Measurements from ENCODE around the gene BHLHE40. TPM values are rescaled to one million over a fixed set of nuclear protein-coding genes. Genes with fewer than 3 reads are reported as not detected.

Gene BHLHE40
- total and polyA plus RNA-seq, 2 of the 13 experiments (the other 11 are each of a cell fraction or from before 2014, with no cell fraction given) = 1.8 to 51.0 TPM

DNA sequence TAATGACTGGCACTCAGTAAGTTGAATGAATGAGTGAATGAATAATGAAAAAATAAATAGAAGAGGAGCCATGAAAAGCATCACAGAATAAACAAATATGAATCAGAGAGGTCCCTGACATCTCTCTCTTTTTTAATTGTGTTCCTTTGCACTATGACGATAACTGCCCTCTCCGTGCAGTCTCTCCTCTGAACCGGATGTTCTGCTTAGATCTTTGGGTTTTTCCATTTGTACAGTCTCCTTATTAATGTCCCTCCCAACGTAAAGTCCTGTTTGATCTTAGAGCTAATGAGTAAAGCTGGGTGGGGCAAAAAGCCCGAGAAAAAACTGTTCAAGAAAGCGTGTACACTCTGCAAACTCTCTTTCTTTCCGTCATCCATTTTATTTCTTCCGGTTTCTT is 28.3 kb upstream of the BHLHE40 start:
- ATAC-seq (peak; percentile 56), DNase-seq (ENCODE audit: low spot score) (peak; percentile 33), FAIRE-seq (no peak)
- WGBS (ENCODE audit: low lambda C conversion rate) = 2% methylated on average over 8 of the region's 8 CpGs
- no peaks in the 10 kb centered on the region for H3K9me3 ChIP-seq (ENCODE audit: low read length)
- H3K9ac ChIP-seq (ENCODE audit: insufficient read depth, low read depth, low read length) = no peak overlapping the region
- no peaks in the 10 kb centered on the region for H4K20me1 ChIP-seq (ENCODE audit: insufficient read depth, low read length)
- POLR2A ChIA-PET = no interaction called here
- H3K4me1 ChIP-seq (ENCODE audit: insufficient read depth, low read length) = peaks cover 48% of the 10 kb centered on the region
- CTCF ChIA-PET (ENCODE audit: low intra/inter-chr PET ratio, low total read pairs) = no interaction called here
- peak overlapping the region; percentile 42 for H2AFZ ChIP-seq (ENCODE audit: low read length)
- BruUV-seq (replicated peaks) = no TSS peak
- no peak overlapping the region for H3K27ac ChIP-seq (ENCODE audit: extremely low read length, insufficient read depth, low read length)
- intact Hi-C loops (cut with micrococcal nuclease; ENCODE audit: unreplicated experiment) = no loop called here
- H3K36me3 ChIP-seq (replicated peaks in 1 of 2; ENCODE audit: control insufficient read depth in 1 of 2, insufficient read depth in 2 of 2, low read length in 2 of 2) = no peaks in the 10 kb centered on the region
- no peaks in the 10 kb centered on the region for H3K79me2 ChIP-seq (ENCODE audit: insufficient read depth, low read length)
- H3K4me3 ChIP-seq (replicated peaks in 1 of 3; ENCODE audit: insufficient read depth in 1 of 3, low read depth in 2 of 3, low read length in 3 of 3) = peak overlapping the region in 2 of 3 experiments; percentile 16 to 36; a peak in 2 of 6 replicates
- in situ Hi-C loops (cut with HindIII; ENCODE audit: extremely low pct_ligation_motif_present, low pct_unique_long_range_greater_than_20kb) = no loop called here
- peak overlapping the region; percentile 59 for H3K4me2 ChIP-seq (ENCODE audit: low read depth, low read length)
- H3K27me3 ChIP-seq (ENCODE audit: control insufficient read depth in 1 of 2, insufficient read depth in 2 of 2, low read length in 2 of 2) = no peaks in the 10 kb centered on the region
- TF ChIP-seq ZNF883 (CRISPR knock-in tag; IDR thresholded peaks at IDR 0.05; ENCODE audit: not compliant biosample characterization) (no peak), ZFAT (CRISPR knock-in tag; conservative IDR thresholded peaks at IDR 0.05) (no peak), MIER2 (CRISPR knock-in tag; IDR thresholded peaks at IDR 0.05) (no peak), SP5 (CRISPR knock-in tag; IDR thresholded peaks at IDR 0.05; ENCODE audit: borderline replicate concordance, low read depth) (peak; percentile 37; the same call in 1 of the 2 replicates), ZNF558 (CRISPR knock-in tag; IDR thresholded peaks at IDR 0.05; ENCODE audit: borderline replicate concordance) (no peak), SNRNP70 (IDR thresholded peaks at IDR 0.05; ENCODE audit: low read depth, low read length) (no peak), GABPB1 (CRISPR knock-in tag; IDR thresholded peaks at IDR 0.05) (no peak), DR1 (CRISPR knock-in tag; IDR thresholded peaks at IDR 0.05) (no peak), NONO (IDR thresholded peaks at IDR 0.05) (no peak), NONO (CRISPR knock-in tag; conservative IDR thresholded peaks at IDR 0.05) (no peak), RBAK (CRISPR knock-in tag; IDR thresholded peaks at IDR 0.05) (no peak), ZNF589 (CRISPR knock-in tag; conservative IDR thresholded peaks at IDR 0.05) (no peak), ZNF530 (CRISPR knock-in tag; IDR thresholded peaks at IDR 0.05; ENCODE audit: low read depth) (no peak), TCF7 (IDR thresholded peaks at IDR 0.05; ENCODE audit: low read depth) (peak; percentile 45; the same call in 1 of the 2 replicates), ZNF20 (CRISPR knock-in tag; IDR thresholded peaks at IDR 0.05) (no peak), SNAPC2 (CRISPR knock-in tag; IDR thresholded peaks at IDR 0.05) (no peak), RBM39 (IDR thresholded peaks at IDR 0.05; ENCODE audit: low read depth, low read length, poor library complexity, severe bottlenecking) (no peak), ZNF605 (CRISPR knock-in tag; IDR thresholded peaks at IDR 0.05) (no peak), ETV5 (CRISPR knock-in tag; IDR thresholded peaks at IDR 0.05; ENCODE audit: borderline replicate concordance) (peak; percentile 58; the same call in 1 of the 2 replicates), EP300 (IDR thresholded peaks at IDR 0.05; ENCODE audit: low read depth in 2 of 2, low read length in 2 of 2) (peak in 1 of 2 experiments; percentile 67; a peak in 1 of 4 replicates), EP300 (CRISPR knock-in tag; IDR thresholded peaks at IDR 0.05; ENCODE audit: borderline replicate concordance) (no peak)
- TF ChIP-seq, protein P1, sequence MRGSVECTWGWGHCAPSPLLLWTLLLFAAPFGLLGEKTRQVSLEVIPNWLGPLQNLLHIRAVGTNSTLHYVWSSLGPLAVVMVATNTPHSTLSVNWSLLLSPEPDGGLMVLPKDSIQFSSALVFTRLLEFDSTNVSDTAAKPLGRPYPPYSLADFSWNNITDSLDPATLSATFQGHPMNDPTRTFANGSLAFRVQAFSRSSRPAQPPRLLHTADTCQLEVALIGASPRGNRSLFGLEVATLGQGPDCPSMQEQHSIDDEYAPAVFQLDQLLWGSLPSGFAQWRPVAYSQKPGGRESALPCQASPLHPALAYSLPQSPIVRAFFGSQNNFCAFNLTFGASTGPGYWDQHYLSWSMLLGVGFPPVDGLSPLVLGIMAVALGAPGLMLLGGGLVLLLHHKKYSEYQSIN (CRISPR knock-in tag; IDR thresholded peaks at IDR 0.05; ENCODE audit: borderline replicate concordance) = no peak
- TF ChIP-seq, protein P2, sequence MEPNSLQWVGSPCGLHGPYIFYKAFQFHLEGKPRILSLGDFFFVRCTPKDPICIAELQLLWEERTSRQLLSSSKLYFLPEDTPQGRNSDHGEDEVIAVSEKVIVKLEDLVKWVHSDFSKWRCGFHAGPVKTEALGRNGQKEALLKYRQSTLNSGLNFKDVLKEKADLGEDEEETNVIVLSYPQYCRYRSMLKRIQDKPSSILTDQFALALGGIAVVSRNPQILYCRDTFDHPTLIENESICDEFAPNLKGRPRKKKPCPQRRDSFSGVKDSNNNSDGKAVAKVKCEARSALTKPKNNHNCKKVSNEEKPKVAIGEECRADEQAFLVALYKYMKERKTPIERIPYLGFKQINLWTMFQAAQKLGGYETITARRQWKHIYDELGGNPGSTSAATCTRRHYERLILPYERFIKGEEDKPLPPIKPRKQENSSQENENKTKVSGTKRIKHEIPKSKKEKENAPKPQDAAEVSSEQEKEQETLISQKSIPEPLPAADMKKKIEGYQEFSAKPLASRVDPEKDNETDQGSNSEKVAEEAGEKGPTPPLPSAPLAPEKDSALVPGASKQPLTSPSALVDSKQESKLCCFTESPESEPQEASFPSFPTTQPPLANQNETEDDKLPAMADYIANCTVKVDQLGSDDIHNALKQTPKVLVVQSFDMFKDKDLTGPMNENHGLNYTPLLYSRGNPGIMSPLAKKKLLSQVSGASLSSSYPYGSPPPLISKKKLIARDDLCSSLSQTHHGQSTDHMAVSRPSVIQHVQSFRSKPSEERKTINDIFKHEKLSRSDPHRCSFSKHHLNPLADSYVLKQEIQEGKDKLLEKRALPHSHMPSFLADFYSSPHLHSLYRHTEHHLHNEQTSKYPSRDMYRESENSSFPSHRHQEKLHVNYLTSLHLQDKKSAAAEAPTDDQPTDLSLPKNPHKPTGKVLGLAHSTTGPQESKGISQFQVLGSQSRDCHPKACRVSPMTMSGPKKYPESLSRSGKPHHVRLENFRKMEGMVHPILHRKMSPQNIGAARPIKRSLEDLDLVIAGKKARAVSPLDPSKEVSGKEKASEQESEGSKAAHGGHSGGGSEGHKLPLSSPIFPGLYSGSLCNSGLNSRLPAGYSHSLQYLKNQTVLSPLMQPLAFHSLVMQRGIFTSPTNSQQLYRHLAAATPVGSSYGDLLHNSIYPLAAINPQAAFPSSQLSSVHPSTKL (CRISPR knock-in tag; IDR thresholded peaks at IDR 0.05) = peak; percentile 26; the same call in 1 of the 2 replicates
